ENCODE measurements around the gene CHGA.

The CHGA gene

DNA sequence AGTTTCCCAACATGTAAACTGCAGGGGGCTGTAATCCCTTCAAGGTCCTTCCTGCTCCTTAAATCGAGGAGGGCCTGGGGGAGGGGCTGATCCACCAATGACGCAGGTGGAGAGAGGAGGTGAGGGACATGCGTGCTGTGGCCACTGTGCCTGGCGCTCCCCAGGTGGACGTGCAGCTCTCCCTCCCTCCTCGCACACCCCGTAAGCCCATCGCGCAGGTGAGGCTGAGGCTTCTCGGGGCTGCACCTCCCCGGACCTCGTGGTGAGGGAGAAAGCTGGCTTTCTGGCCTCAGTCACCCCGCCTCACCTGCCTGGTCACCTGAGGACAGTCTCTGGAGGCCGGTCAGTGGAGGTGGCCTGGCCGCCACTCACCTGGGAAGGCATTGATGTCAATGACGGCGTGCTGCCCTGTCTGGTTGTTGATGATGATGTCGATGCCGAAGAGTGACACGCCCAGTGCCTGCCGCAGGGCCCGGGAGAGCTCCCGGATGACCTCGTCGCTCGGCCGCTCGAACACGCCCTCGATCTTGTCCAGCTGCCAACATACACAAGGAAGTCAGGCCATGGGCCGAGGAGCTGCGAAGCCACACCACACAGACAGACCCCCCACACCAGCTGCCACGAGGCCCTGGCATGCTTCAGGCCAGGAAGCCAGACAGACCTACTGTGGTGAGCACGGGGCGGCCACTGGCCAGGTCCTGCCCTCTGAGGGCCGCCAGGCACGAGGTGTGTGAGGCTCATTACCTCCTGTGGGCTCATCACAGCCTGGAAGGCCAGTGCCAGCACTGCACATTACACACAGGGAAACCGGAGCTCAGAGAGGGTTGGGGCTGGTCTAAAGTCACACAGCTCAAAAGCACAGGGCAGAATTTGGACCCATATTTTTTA lies 23.3 kb downstream of the CHGA start:
- DNase-seq, result no peak

DNA sequence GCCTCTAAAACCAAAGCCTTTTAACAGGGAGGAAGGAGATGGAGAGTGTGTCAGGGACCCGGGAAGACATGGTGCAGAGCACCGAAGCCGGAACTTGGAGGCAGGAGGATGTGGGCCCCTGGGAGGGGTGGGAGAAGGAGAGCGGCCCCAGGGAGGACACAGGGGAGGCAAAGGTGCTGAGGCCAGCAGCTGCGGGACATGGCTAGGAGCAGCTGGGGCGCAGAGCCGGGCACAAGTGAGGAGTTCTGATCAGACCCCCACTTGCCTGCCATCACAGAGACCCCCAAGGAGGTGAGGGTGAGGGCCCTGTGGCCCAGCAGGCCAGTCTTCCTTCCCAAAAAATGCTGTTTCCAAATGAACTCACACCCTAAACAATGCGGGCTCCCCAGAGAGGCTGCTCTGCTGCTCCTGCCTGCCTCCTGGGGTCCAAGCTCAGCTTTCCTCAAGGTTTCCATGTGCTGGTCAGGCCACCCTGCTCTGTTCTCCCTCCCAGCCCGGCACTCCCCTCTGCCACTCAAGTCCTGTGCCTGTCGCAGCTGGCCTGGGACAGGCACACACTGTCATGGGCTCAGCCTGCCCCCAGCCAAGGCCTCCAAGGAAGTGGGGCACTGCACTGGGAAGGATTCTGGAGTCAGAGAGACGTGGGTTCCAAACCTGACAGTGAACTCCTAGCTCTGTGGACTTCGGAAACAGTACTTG lies 24.0 kb downstream of the CHGA start:
- DNase-seq, result no peak

- no peak for DNase-seq
These were observed 25.7 kb downstream of the CHGA start for GRCh38 chr14:92948647-92949046.

DNA sequence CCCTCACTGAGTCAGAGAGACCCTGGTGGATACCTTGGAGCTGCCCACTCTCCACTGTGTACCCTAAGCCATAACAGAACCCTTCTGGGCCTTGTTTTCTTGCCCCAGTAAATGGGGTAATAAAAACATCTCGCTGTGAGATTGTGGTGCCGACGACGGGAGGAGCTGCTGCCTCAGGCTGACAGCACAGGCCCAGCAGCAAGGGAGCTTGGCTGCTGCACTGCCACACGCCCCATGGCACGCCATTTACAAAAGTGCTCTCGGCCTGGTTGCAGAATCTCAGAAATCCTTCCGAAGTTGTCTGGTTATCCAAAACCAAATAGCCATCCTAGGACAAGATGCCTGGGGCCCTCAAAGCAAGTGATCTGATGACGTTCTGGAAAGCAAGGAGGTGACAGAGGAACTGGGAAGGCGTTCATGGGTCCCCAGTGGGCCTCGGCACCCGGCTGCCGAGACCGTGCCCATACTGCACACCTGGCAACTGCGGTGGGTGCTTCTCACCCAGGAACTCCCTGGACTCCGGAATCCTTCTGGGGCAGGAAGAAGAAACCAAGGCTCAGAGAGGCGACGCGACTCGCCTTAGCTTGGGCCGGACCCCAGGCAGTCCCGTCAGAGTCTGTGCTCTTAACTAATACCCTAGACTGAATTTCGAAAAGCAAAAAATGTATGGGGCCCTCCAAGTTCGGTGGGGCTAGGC lies 26.7 kb downstream of the CHGA start:
- no peak for DNase-seq

DNA sequence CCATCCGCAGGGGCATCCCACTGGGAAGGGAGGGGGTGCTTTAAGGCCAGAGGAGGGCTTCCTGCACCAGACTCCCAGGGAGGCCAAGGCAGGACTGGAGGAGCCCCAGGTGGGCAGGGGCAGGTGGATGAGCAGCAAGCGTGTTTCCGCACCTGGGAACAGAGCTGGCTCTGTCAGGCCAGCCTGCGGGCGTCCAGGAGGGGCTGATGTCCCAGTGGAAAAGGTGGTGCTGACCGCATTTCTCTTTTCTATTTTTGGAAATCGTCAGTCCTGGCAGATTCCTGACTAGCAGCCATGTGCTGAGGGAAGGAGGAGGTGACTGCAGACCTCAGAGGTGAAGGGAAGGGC lies 27.2 kb downstream of the CHGA start:
- DNase-seq, result no peak

- DNase-seq, result no peak
These were observed 27.8 kb downstream of the CHGA start for GRCh38 chr14:92950773-92951172.

GRCh38 chr14:92951261-92951660 lies 28.3 kb downstream of the CHGA start:
- no peak for DNase-seq

DNA sequence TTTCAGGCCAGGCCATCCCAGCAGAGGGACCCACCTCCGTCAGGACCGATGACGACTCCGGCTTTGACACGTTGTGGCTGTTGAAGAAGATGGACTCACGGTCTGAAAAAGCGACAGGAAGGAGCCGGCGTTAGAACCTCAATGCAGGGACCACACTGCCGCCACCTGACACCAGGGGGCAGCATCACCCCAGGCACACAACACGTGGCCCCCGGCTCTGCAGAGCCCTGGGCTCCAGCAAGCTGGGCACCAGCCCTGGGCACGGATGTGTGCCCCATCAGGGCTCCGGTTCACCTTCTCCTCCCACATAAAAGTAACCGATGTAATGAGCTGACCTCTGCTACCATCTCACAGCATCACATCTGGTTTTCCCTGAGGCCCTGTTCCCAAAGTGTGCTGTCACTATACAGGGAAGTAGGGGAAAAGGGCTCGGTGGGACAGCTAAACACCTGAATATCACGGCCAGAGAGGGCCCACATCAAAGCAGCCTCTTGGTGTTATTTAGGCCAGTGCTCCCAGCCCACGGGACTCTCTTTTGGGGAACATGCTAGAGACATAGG lies 29.0 kb downstream of the CHGA start:
- DNase-seq, result peak; percentile 3

GRCh38 chr14:92952481-92953298 lies 29.7 kb downstream of the CHGA start:
- DNase-seq, result no peak

- no peak for DNase-seq
These were observed 30.6 kb downstream of the CHGA start for GRCh38 chr14:92953526-92953925.

GRCh38 chr14:92954933-92955332 lies 32.0 kb downstream of the CHGA start:
- DNase-seq, result no peak

- no peak for DNase-seq
These were observed 32.4 kb downstream of the CHGA start for GRCh38 chr14:92955381-92955780.

DNA sequence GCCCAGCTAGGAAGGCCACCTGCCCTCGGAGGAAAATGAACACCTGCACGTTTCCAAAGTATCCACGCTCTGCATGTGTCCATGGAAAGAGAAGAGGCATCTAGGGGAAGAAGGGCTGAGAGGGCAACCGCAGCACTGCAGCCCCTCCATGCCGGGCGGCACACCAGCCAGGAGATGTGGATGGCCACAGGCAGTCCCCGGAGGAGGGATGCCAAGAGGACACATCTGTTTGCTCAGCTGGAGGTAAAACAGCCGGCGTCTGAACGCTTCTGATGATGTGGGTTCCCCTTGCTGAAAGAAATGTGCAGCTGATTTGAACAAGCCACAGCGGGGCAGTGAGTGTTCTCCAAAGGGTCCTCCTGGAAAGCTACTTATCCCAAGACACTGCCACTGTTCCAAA lies 34.0 kb downstream of the CHGA start:
- DNase-seq, result no peak

DNA sequence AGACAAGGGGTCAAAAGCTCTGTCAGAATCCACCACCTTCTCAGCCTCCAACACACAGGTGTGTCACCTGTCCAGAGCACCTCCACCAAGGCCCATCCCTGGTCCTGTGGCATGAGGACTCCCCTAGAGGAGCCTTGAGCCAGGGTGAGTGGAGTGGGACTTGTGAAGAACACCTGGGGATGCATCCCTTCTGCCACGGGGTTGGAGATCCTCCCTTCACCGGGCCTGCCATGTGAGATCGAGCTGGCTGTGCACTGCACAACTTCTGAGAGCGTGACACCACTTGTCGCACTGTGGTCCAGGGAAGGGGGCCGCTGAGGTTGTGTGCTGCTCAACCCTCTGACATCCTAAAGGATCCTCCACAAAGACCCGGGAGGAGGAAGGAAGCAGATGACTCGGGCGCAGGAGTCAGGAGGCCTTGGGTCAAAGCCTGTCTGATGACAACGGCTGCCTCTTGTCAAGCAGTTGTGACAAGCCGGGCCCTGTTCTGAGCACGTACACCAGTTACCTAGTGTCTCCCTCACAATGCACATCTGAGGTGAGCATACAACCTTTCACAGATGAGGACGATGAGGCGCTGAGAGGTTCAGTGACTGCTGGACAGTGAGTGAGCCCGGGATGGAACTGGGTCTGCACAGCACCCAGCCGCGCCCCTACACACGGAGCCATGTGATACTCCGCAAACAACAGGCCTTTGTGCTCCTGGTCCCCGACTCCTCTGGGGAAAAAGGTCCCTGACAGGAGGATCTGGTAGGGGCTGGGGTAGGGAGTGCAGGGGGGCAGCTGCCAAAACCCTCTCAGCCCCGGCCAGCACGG lies 35.6 kb downstream of the CHGA start:
- no peak for DNase-seq

DNA sequence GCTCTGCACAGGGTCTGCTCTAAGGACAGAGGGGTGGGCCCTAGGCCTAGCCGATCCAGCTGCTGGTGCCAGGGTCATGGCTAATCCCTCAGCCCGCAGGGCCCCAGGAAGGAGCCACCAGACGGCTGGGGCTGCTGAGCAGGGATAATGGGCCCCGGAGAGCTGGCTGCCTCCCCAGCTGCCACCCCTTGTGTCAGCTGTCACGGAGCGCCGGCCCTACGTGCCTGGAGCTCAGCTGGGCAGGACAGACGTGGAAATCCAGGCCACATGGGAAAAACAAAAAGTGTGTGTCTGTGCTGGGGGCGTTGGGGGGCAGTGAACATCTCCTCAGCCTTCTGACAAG lies 36.2 kb downstream of the CHGA start:
- DNase-seq, result no peak

GRCh38 chr14:92959761-92960680 lies 37.1 kb downstream of the CHGA start:
- no peak for DNase-seq

DNA sequence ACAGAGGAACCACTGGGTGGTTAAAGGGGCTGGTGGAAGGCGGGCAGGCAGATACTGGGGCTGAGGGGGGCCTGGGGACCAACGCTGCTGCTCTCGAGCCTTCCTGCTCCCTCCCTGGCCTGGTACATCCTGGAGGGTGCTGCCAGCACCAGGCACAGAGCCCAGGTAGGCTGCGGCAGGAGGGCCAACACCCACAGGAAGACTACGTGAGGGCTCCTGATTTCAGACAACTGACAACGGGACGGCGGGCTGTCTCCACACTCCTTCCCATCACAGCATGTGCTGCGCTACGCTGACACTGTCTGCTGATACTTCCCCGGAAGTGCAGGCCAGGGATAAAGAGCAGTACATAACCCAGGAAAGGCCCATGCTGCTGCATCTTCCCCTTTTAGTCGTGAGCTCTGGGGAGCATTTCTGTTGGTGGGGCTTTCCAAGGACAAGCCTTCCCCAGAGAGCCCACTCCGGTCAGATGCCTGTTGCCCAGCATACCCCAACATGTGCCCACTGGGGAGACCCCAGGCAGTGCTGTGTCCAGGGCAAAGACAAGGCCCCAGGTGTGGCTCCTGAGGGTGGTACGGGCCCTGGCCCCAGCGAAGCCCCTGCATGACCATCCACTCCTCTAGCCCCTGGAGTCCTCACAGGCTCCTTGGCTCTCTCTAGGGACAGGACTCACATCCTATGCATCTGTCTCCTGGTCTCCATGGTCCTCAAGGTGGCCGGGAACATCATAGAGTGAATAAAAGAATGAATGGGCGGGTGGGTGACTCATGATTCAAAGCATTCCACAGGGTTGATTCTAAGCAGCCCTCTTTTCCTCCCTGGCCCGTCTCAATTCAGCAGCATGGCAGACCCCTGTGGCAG lies 38.0 kb downstream of the CHGA start:
- DNase-seq, result no peak

DNA sequence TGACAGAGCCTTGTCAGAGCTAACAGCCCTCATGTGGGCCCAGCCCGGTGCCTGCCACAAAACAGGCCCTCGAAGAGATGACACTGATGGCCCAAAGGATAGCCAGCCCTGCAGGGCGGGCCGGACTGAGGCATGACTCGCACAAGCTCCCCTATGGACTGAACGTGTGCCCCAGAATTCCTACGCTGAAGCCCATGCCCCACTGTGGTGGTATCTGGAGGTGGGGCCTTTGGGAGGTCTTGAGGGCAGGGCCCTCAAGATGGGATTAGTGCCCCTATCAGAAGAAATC lies 38.6 kb downstream of the CHGA start:
- no peak for DNase-seq

- DNase-seq, result no peak
These were observed 39.3 kb downstream of the CHGA start for GRCh38 chr14:92962031-92962830.

Data from GOT3 (cell line).